HG03439 (cell line): ENCODE data around the gene ABCG2.
"Not testable (repeated sequence)": the region's sequence is repeated elsewhere in the genome, so short reads cannot be mapped to it uniquely, and the experiment has no call there.

Experiments used
- ATAC-seq: cut with Tn5 transposase; IDR thresholded peaks from one replicate; pipeline ENCODE4 v1.9.1; 2021; ENCODE audit warnings: mild to moderate bottlenecking, moderate library complexity; ENCODE audit not compliant: unreplicated experiment

The ABCG2 gene

GRCh38 chr4:88119943-88120342 is 38.5 kb downstream of the ABCG2 start:
- no peak for ATAC-seq

GRCh38 chr4:88115587-88115986 is 42.9 kb downstream of the ABCG2 start:
- no peak for ATAC-seq

DNA sequence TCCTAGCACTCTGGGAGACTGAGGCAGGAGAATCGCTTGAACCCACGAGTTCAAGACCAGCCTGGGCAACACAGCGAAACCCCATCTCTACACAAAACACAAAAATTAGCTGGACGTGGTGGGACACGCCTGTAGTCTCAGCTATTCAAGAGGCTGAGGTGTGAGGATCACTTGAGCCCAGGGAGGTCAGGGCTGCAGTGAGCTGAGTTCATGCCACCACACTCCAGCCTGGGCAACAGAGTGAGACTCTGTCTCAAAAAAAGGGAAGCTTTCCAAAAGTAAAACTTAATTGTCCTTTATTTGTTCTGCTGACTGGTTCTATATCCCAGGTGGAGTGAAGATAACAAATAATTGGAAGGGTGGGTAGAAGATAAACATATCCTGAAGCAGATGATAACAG is 45.6 kb downstream of the ABCG2 start:
- no peak for ATAC-seq

- no peak for ATAC-seq
These were observed 47.6 kb downstream of the ABCG2 start for GRCh38 chr4:88110826-88111225.

DNA sequence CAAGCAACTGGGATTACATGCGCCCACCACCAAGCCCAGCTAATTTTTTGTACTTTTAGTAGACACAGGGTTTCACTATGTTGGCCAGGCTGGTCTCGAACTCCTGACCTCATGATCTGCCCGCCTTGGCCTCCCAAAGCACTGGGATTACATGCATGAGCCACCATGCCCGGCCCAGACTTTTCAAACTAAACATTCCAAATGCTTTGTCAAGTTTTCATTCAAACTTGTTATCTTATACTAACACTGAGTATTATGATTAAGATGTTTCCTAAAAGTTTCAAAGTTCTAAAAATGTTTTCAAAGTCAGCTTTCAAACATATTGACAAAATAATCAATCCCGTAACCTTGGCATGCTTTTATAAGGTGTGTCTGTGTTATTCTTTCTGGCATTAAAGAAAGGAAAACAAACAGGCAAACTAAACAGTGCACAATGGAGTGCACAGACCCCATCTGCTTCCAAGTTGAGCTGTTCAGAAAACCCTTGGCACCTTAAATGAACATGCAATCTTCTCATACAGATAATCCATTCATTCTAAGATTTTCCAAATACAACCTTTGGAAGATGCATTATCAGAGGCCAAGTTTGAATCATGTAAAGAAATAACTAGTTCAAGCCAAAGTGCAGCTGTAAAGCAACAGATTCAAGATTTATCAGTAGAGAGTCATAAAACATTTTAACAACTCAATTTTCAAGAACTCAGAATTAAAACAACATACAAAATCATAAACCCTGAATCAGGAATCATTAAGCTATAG is 49.1 kb downstream of the ABCG2 start:
- ATAC-seq = no peak

- ATAC-seq = no peak
These were observed 49.7 kb downstream of the ABCG2 start for GRCh38 chr4:88108747-88109122.

DNA sequence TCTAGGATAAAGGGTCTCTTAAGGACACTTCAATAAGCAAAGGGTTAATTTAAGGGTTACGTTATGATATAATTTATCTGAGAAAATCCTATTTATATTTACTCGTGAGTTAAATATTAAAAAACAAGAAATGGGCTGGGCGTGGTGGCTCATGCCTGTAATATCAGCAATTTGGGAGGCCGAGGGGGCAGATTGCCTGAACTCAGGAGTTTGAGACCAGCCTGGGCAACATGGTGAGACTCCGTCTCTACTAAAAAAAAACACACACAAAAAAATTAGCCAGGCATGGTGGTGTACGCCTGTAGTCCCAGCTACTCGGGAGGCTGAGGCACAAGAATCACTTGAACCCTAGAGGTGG is 50.4 kb downstream of the ABCG2 start:
- ATAC-seq = not testable (repeated sequence)

DNA sequence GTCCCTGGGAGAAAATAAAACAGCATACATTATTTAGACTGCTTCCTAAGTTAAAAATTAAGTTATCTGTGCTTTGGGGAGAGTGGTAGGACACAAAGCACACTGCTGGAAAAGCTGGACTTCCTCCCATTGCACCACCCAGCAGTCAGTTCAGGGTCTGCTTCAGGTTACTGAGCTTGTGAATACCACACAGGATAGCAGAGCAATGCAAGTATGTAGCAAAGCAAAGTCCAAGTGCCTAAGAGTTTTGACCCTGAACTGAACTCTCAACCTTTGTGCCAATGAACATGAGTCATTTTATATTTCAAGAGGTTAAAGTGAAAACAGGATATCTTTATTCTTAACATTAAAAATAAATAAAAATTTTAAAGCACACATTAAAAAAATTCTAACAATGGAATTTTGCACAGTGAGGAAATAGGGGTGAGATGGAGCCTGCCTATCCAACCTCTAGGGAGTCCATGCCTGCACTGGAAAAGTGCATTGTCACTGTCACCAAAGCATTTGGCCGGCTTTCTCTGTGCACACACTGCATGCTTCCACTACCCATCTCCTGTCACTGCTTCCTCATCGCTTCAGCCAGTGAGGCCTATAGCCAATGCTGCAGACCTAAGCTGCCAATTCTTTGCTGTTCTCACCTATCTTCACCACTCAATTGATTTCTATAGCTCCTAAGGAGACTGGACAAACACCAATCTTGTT is 50.9 kb downstream of the ABCG2 start:
- ATAC-seq = no peak

GRCh38 chr4:88106205-88106604 is 52.2 kb downstream of the ABCG2 start:
- no peak for ATAC-seq

DNA sequence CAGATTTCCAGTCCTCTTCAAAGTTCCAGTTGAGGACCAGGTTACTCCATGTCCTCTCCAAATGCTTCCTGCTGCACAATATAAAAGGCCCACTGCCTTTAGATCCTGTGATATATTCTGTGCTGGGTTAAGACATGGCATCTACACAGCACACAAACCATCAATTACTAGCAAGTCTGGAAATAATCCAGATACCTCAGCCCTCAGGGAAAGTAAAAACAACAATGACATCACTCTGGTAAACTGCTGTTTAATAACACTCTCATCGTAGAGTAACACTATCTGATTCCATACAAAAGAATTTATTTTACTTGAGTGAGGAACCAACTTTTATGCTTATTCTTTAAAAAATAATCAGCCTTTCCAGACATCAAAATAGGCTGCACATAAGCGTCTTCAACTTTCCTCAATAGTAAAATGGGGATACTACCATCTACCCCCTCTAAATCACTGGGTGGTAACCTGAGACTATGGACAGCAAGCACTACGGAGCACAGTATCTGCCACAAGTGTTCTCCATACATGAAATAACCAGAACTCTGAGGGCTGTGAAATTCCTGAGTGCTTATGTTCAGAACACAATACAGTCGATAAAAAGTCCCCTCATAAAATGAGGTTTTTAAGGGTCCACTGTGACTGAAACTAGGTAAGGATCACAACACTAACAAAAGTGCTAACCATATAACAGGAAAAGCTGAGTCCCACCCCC is 53.4 kb downstream of the ABCG2 start:
- ATAC-seq = no peak

- no peak for ATAC-seq
These were observed 56.4 kb downstream of the ABCG2 start for GRCh38 chr4:88102026-88102425.

GRCh38 chr4:88101165-88101564 is 57.3 kb downstream of the ABCG2 start:
- no peak for ATAC-seq

DNA sequence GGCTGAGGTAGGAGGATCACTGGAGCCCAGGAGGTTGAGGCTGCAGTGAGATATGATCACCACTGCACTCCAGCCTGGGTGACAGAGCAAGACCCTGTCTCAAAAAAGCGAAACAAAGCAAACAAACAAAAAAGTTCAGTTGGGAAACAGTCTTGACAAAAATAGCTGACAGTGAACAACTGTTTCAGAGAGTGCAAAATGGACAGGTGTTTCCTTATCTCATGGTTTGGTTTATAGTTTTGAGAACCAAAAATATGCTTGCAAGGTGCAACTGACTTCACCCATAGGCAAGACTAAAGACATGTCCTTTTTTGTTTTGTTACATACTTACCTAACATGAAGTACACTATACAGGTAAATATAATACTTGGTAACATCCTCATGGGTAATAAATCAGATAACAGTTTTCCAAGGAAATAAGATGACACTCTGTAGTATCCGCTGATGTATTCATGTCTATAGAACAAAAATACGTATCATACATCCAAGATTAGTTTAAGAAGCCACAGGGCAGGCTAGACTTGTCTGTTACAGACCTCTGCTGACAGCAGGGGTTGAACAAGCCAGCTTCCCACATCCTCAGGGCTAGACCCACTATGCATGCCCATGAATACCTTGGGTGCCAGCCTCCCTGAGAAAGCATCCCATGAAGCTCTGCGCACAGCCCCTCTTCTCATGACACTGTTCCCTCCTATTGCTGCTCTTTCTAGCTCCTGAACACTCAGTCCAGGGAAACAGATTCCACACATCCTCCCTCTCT is 59.3 kb downstream of the ABCG2 start:
- ATAC-seq = no peak

DNA sequence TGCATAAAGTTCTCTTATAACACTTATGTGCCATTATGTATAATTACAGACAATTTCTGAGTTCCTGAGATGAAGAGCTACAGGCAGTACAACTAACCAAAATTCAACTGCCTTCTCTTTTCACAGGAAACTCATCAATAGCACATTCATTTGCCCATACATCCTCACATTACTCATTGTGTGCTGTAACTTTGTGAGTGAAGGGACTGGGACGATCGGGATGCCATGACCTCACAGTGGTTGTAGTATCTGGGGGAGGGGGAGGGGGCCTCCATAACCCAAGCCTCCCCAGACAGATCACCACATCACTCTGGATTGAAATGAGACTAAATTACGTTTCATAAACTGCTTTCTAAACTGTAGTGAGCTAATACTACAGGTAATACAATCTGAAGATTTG is 60.7 kb downstream of the ABCG2 start:
- no peak for ATAC-seq

DNA sequence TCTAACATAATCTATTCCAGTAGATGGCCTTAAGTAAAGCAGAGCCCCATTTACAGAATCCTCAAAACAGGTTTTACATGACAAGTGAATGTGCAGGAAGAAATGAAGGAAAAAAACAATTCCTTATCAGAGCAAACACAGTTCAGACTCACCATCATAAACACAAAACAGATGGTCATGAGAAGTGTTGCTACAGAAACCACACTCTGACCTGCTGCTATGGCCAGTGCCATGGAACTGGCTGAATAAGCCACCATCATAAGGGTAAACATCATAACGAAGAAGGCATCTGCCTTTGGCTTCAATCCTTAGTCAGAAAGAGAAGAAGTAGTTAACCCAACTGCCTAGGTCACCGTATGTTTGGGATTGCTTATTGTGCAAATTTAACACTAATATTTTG is 61.1 kb downstream of the ABCG2 start:
- no peak for ATAC-seq

DNA sequence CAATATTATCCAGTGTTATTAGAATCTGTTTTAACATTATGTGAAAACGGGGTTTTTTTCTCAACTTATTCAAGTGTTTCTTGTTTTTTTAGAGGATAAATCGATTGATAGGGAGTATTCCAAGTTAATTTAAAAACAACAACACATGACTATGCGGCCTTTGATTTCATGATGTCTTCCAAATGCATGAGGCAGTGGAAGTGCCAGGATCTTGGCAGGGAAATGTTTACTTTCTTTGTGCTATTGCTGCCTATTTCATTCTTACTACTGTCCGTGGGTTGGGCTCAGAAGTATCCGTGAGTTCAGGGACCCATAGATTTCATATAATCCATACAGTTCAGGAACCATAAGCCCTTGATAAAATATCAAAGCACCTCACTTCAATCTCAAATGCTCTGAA is 64.6 kb downstream of the ABCG2 start:
- no peak for ATAC-seq

GRCh38 chr4:88091378-88091777 is 67.1 kb downstream of the ABCG2 start:
- ATAC-seq = no peak

DNA sequence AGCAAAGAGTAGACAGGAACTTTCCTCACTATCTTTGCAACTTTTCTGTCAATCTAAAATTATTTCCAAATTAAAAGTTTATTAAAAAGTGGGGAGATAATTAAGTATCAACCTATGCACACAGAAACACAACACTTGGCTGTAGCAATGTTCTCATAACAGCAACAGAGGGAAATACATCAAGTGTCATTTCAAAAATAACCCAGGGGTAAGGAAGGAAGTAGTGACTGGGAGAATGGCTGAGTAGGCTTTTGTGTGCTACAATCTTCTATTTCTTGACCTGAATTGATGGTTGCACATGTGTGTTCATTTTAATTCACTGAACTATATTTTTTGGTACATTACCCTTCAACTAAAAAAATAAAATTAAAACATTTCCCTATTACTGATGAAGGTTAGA is 67.5 kb downstream of the ABCG2 start:
- no peak for ATAC-seq

DNA sequence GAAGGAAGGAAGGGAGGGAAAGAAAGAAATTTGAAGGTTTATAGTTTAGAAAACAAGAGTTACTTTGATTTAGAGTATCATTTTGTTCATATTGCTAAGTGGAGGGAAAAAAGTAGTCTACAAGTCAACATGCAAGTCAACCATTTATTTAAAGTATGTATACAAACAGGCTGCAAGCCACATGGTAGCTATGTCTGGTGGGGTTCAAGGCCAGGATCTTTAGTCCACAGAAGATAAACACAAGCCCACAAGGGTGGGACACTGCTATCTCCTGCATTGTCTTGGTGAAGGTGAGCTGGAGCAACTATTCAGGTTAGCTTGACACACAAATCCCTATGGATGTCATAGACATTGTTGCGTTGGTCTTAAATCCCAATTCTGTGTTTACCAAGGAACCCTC is 71.4 kb downstream of the ABCG2 start:
- no peak for ATAC-seq

GRCh38 chr4:88080626-88081025 is 77.8 kb downstream of the ABCG2 start:
- no peak for ATAC-seq

- ATAC-seq = no peak
These were observed 79.9 kb downstream of the ABCG2 start for GRCh38 chr4:88078579-88078978.
